ENCODE data around the gene COMMD6. TPM values are rescaled to one million over a fixed set of nuclear protein-coding genes. Genes with fewer than 3 reads are reported as not detected.

Gene COMMD6
- total RNA-seq, 2 experiments from 2014 or later = 81.3 to 87.6 TPM

GRCh38 chr13:75513271-75513670 is 24.4 kb downstream of the COMMD6 start:
- no peak for TF ChIP-seq EZH2phosphoT487 (IDR thresholded peaks at IDR 0.05; ENCODE audit: borderline replicate concordance, low read depth, low read length)
- TF ChIP-seq, protein P1, sequence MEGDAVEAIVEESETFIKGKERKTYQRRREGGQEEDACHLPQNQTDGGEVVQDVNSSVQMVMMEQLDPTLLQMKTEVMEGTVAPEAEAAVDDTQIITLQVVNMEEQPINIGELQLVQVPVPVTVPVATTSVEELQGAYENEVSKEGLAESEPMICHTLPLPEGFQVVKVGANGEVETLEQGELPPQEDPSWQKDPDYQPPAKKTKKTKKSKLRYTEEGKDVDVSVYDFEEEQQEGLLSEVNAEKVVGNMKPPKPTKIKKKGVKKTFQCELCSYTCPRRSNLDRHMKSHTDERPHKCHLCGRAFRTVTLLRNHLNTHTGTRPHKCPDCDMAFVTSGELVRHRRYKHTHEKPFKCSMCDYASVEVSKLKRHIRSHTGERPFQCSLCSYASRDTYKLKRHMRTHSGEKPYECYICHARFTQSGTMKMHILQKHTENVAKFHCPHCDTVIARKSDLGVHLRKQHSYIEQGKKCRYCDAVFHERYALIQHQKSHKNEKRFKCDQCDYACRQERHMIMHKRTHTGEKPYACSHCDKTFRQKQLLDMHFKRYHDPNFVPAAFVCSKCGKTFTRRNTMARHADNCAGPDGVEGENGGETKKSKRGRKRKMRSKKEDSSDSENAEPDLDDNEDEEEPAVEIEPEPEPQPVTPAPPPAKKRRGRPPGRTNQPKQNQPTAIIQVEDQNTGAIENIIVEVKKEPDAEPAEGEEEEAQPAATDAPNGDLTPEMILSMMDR (conservative IDR thresholded peaks at IDR 0.05; ENCODE audit: low read length) = no peak
- Histone ChIP-seq H3K27ac (ENCODE audit: low read depth, low read length, poor library complexity, severe bottlenecking) (no peak overlapping the region), H3K9me2 (ENCODE audit: insufficient read depth, low read length) (no peaks in the 10 kb centered on the region), H3K4me3 (ENCODE audit: low read depth, low read length, poor library complexity, severe bottlenecking) (no peak overlapping the region), H4K20me1 (ENCODE audit: insufficient read depth, low read length) (no peaks in the 10 kb centered on the region), H3K79me2 (ENCODE audit: insufficient read depth, low read depth, low read length) (no peaks in the 10 kb centered on the region), H2AFZ (ENCODE audit: low read length) (no peak overlapping the region), H3K4me1 (ENCODE audit: insufficient read depth, low read length, poor library complexity, severe bottlenecking) (peaks cover 5% of the 10 kb centered on the region), H3K36me3 (ENCODE audit: insufficient read depth, low read length) (no peaks in the 10 kb centered on the region), H3K9me3 (ENCODE audit: low read length) (0 out of 2 replicates have a peak, but pooled peaks cover 8% of the 10 kb centered on the region), H3K4me2 (ENCODE audit: low read length) (no peak overlapping the region)
- no peak for DNase-seq (ENCODE audit: low spot score)
- no TSS peak for BruUV-seq (replicated peaks)
- intact Hi-C loops (cut with micrococcal nuclease; ENCODE audit: unreplicated experiment) = no loop called here
- CTCF ChIA-PET (ENCODE audit: unreplicated experiment) = no interaction called here
- POLR2A ChIA-PET = interaction anchor here (0.7 to 1.0 kb wide), 2 partner anchors 12 to 13 kb away, joined by 3 read pairs; no protein-coding TSS in a partner anchor

DNA sequence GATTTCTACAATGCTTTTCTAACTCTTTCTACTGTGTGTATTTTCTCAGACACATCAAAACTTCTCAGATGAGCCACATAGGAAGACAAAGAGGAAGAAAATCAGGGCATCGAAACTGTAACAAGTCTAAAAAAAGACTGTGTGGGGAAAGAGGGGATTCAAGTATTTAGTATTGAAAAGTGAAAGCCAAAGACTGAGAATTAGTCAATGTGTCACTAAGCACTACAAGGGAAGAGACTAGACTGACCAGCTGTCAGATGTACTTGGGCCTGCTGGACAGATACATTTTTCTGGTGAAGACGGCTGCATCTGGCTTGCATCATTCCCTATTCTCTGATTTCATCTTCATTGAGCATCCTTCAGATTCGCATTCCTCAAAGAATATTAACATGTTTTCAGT is 25.4 kb downstream of the COMMD6 start:
- Histone ChIP-seq H3K4me1 (ENCODE audit: insufficient read depth, low read length, poor library complexity, severe bottlenecking) (peaks cover 5% of the 10 kb centered on the region), H3K79me2 (ENCODE audit: insufficient read depth, low read depth, low read length) (no peaks in the 10 kb centered on the region), H2AFZ (ENCODE audit: low read length) (no peak overlapping the region), H3K9me2 (ENCODE audit: insufficient read depth, low read length) (no peaks in the 10 kb centered on the region), H3K4me3 (ENCODE audit: low read depth, low read length, poor library complexity, severe bottlenecking) (no peak overlapping the region), H4K20me1 (ENCODE audit: insufficient read depth, low read length) (no peaks in the 10 kb centered on the region), H3K27ac (ENCODE audit: low read depth, low read length, poor library complexity, severe bottlenecking) (no peak overlapping the region), H3K36me3 (ENCODE audit: insufficient read depth, low read length) (no peaks in the 10 kb centered on the region), H3K9me3 (ENCODE audit: low read length) (0 out of 2 replicates have a peak, but pooled peaks cover 8% of the 10 kb centered on the region), H3K4me2 (ENCODE audit: low read length) (no peak overlapping the region)
- intact Hi-C loops (cut with micrococcal nuclease; ENCODE audit: unreplicated experiment) = no loop called here
- ChIA-PET POLR2A (no interaction called here), CTCF (ENCODE audit: unreplicated experiment) (no interaction called here)
- no peak for TF ChIP-seq EZH2phosphoT487 (IDR thresholded peaks at IDR 0.05; ENCODE audit: borderline replicate concordance, low read depth, low read length)
- TF ChIP-seq, protein P1 (conservative IDR thresholded peaks at IDR 0.05; ENCODE audit: low read length) = no peak
- no TSS peak for BruUV-seq (replicated peaks)
- no peak for DNase-seq (ENCODE audit: low spot score)

GRCh38 chr13:75511051-75511625 is 26.5 kb downstream of the COMMD6 start:
- DNase-seq (ENCODE audit: low spot score) = no peak
- POLR2A ChIA-PET = interaction anchor here (0.9 kb wide), 1 partner anchor 9 kb away, joined by 3 read pairs; no protein-coding TSS in a partner anchor
- no peaks in the 10 kb centered on the region for H3K36me3 ChIP-seq (ENCODE audit: insufficient read depth, low read length)
- peaks cover 5% of the 10 kb centered on the region for H3K4me1 ChIP-seq (ENCODE audit: insufficient read depth, low read length, poor library complexity, severe bottlenecking)
- no peak overlapping the region for H3K4me2 ChIP-seq (ENCODE audit: low read length)
- no TSS peak for BruUV-seq (replicated peaks)
- intact Hi-C loops (cut with micrococcal nuclease; ENCODE audit: unreplicated experiment) = no loop called here
- no peak overlapping the region for H3K27ac ChIP-seq (ENCODE audit: low read depth, low read length, poor library complexity, severe bottlenecking)
- CTCF ChIA-PET (ENCODE audit: unreplicated experiment) = no interaction called here
- no peak overlapping the region for H3K4me3 ChIP-seq (ENCODE audit: low read depth, low read length, poor library complexity, severe bottlenecking)
- TF ChIP-seq, protein P1 (conservative IDR thresholded peaks at IDR 0.05; ENCODE audit: low read length) = no peak
- TF ChIP-seq EZH2phosphoT487 (IDR thresholded peaks at IDR 0.05; ENCODE audit: borderline replicate concordance, low read depth, low read length) = no peak
- no peaks in the 10 kb centered on the region for H3K79me2 ChIP-seq (ENCODE audit: insufficient read depth, low read depth, low read length)
- H4K20me1 ChIP-seq (ENCODE audit: insufficient read depth, low read length) = no peaks in the 10 kb centered on the region
- H3K9me3 ChIP-seq (ENCODE audit: low read length) = 0 out of 2 replicates have a peak, but pooled peaks cover 8% of the 10 kb centered on the region
- H2AFZ ChIP-seq (ENCODE audit: low read length) = no peak overlapping the region
- H3K9me2 ChIP-seq (ENCODE audit: insufficient read depth, low read length) = no peaks in the 10 kb centered on the region

Data from OCI-LY7 (cell line).